ENCODE measurements around the gene RPS6KL1. TPM values are rescaled to one million over a fixed set of nuclear protein-coding genes. Genes with fewer than 3 reads are reported as not detected.

Gene RPS6KL1
- polyA plus RNA-seq, 1 donor from 2014 or later: 147 TPM

- no peaks in the 10 kb centered on the region for H3F3A ChIP-seq (ENCODE audit: insufficient read depth, low read length, poor library complexity, severe bottlenecking)
- no peaks in the 10 kb centered on the region for H3K9me3 ChIP-seq (ENCODE audit: low read length)
- no peaks in the 10 kb centered on the region for H3K27me3 ChIP-seq (ENCODE audit: insufficient read depth, low read depth, low read length)
- H2AFZ ChIP-seq (ENCODE audit: low read depth, low read length): no peak overlapping the region
- H3K9ac ChIP-seq (ENCODE audit: low read length): no peak overlapping the region
- no peak overlapping the region for H3K4me2 ChIP-seq (ENCODE audit: low read length)
- no peak overlapping the region for H3K4me3 ChIP-seq (ENCODE audit: low read length)
- no peaks in the 10 kb centered on the region for H3K79me2 ChIP-seq (replicated peaks; ENCODE audit: insufficient read depth, low read length)
- TF ChIP-seq MXI1 (conservative IDR thresholded peaks at IDR 0.05; ENCODE audit: poor library complexity, severe bottlenecking) (no peak), REST (IDR thresholded peaks at IDR 0.05; ENCODE audit: borderline replicate concordance) (no peak), EP300 (conservative IDR thresholded peaks at IDR 0.05; ENCODE audit: poor library complexity, severe bottlenecking) (no peak), POLR2AphosphoS5 (IDR thresholded peaks at IDR 0.05) (no peak)
- no peaks in the 10 kb centered on the region for H4K20me1 ChIP-seq (ENCODE audit: insufficient read depth)
- H3K36me3 ChIP-seq (ENCODE audit: insufficient read depth, low read length): no peaks in the 10 kb centered on the region
- no peak overlapping the region for H3K27ac ChIP-seq (ENCODE audit: low read length)
- H3K9me2 ChIP-seq (ENCODE audit: insufficient read depth, low read length): no peaks in the 10 kb centered on the region
These were observed 63.1 kb downstream of the RPS6KL1 start for GRCh38 chr14:74859757-74860552.

- Histone ChIP-seq H3K4me3 (ENCODE audit: low read length) (no peak overlapping the region), H3K27me3 (ENCODE audit: insufficient read depth, low read depth, low read length) (no peaks in the 10 kb centered on the region), H2AFZ (ENCODE audit: low read depth, low read length) (no peak overlapping the region), H3K36me3 (ENCODE audit: insufficient read depth, low read length) (no peaks in the 10 kb centered on the region), H3F3A (ENCODE audit: insufficient read depth, low read length, poor library complexity, severe bottlenecking) (no peaks in the 10 kb centered on the region), H3K79me2 (replicated peaks; ENCODE audit: insufficient read depth, low read length) (no peaks in the 10 kb centered on the region), H3K9me3 (ENCODE audit: low read length) (no peaks in the 10 kb centered on the region), H3K9ac (ENCODE audit: low read length) (no peak overlapping the region), H3K4me2 (ENCODE audit: low read length) (no peak overlapping the region), H4K20me1 (ENCODE audit: insufficient read depth) (no peaks in the 10 kb centered on the region), H3K27ac (ENCODE audit: low read length) (no peak overlapping the region), H3K9me2 (ENCODE audit: insufficient read depth, low read length) (no peaks in the 10 kb centered on the region)
- TF ChIP-seq SMC3 (conservative IDR thresholded peaks at IDR 0.05; ENCODE audit: poor library complexity) (no peak), POLR2AphosphoS5 (IDR thresholded peaks at IDR 0.05) (no peak), MXI1 (conservative IDR thresholded peaks at IDR 0.05; ENCODE audit: poor library complexity, severe bottlenecking) (no peak), CTCF (IDR thresholded peaks at IDR 0.05; ENCODE audit: poor library complexity, severe bottlenecking) (no peak), REST (IDR thresholded peaks at IDR 0.05; ENCODE audit: borderline replicate concordance) (no peak), TAF1 (IDR thresholded peaks at IDR 0.05; ENCODE audit: low read depth) (no peak), EZH2 (IDR thresholded peaks at IDR 0.05; ENCODE audit: borderline replicate concordance, insufficient read depth, low read length, poor library complexity, severe bottlenecking) (no peak), RAD21 (conservative IDR thresholded peaks at IDR 0.05) (no peak), EP300 (conservative IDR thresholded peaks at IDR 0.05; ENCODE audit: poor library complexity, severe bottlenecking) (no peak)
These were observed 65.0 kb downstream of the RPS6KL1 start for GRCh38 chr14:74858022-74858421.
